Activated T-helper 1 cell treated with anti-CD3 and anti-CD28 coated beads, Interleukin-12 subunit alpha, Interleukin-12 subunit beta, Interleukin-2, Interleukin-4 antibody, amounts not matched to agents 30 ng/mL and 10 ng/mL and 1 ng/mL, durations not matched to agents 14 hours and 24 hours and 36 hours (primary cell): ENCODE measurements around the gene TTC9B. TPM values are rescaled to one million over a fixed set of nuclear protein-coding genes. Genes with fewer than 3 reads are reported as not detected.
"Not testable (repeated sequence)": the region's sequence is repeated elsewhere in the genome, so short reads cannot be mapped to it uniquely, and the experiment has no call there.

Source experiments
- DNase-seq: peaks from one replicate; pipeline ENCODE4 v3.0.0; 2021; ENCODE audit warnings: low spot score
- H3K27ac Mint-ChIP-seq: one replicate; pipeline ENCODE4 v1.8.0; 2021; ENCODE audit warnings: mild to moderate bottlenecking, mixed read lengths
- H3K27me3 Mint-ChIP-seq: one replicate; pipeline ENCODE4 v1.8.0; 2022; ENCODE audit warnings: mild to moderate bottlenecking, moderate library complexity, mixed read lengths; ENCODE audit not compliant: insufficient read depth
- H3K36me3 Mint-ChIP-seq: one replicate; pipeline ENCODE4 v1.8.0; 2021; ENCODE audit warnings: low read depth, mixed read lengths
- H3K4me1 Mint-ChIP-seq: one replicate; pipeline ENCODE4 v1.8.0; 2021; ENCODE audit warnings: low read depth, mixed read lengths
- H3K4me3 Mint-ChIP-seq: one replicate; pipeline ENCODE4 v1.8.0; 2021; ENCODE audit warnings: mild to moderate bottlenecking, moderate library complexity, mixed read lengths
- H3K9me3 Mint-ChIP-seq: one replicate; pipeline ENCODE4 v1.8.0; 2021; ENCODE audit warnings: mixed read lengths
- intact Hi-C: fragments of 100-400 bp; cut with micrococcal nuclease; formaldehyde crosslinking; loops from one replicate; pipeline ENCODE4 v1.15.1; 2024
- total RNA-seq: library from RNA; stranded (reverse); gene quantifications from 2 replicates; pipeline ENCODE4 v1.2.3, GENCODE V29; 2022

TTC9B gene
- total RNA-seq, 1 donor from 2014 or later: not detected

DNA sequence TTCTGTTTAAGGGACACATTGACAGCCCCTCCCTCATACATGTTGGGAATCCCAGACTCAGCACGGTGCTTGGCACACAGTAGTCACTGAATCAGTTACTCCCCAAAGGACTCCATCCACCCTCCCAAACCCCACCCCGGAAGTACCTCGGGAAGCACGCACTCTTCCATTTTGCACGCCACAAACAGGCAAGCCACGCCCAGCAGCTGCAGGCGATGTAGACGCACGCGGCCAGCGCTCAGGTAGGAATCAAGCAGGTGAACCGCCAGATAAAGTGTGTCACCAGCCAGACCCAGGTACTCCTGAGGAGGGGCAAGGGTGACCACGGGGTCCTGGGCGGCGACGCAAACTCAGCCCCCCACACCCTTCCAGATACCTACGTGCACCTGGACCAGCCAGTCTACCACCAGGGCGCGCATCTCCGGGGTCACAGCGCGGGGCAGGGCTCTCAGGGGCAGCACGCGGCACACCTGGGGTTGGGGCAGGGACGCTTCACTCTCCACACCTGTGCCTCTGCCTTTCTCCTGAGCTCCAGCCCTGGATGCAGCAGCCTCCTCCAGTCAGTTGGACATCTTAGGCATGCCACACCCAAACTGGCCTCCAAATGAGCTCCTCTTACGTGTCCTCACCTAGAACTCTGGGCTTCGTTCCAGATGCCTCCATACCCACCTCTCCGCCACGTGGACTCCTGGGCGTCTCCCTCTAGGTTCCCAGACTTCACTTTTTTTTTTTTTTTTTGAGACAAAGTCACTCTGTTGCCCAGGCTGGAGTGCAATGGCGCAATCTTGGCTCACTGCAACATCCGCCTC lies 6.4 kb upstream of the TTC9B start:
- no peak overlapping the region for H3K4me3 Mint-ChIP-seq
- peaks cover 13% of the 10 kb centered on the region for H3K4me1 Mint-ChIP-seq
- H3K9me3 Mint-ChIP-seq: peaks cover 4% of the 10 kb centered on the region
- H3K27me3 Mint-ChIP-seq: peaks cover 62% of the 10 kb centered on the region
- DNase-seq: no peak
- H3K36me3 Mint-ChIP-seq: peaks cover 4% of the 10 kb centered on the region
- intact Hi-C loops: loop anchor here (5.0 kb wide), 1 partner anchor 132 kb away; the partner anchor contains the start of gene ZNF780A
- H3K27ac Mint-ChIP-seq: no peak overlapping the region

DNA sequence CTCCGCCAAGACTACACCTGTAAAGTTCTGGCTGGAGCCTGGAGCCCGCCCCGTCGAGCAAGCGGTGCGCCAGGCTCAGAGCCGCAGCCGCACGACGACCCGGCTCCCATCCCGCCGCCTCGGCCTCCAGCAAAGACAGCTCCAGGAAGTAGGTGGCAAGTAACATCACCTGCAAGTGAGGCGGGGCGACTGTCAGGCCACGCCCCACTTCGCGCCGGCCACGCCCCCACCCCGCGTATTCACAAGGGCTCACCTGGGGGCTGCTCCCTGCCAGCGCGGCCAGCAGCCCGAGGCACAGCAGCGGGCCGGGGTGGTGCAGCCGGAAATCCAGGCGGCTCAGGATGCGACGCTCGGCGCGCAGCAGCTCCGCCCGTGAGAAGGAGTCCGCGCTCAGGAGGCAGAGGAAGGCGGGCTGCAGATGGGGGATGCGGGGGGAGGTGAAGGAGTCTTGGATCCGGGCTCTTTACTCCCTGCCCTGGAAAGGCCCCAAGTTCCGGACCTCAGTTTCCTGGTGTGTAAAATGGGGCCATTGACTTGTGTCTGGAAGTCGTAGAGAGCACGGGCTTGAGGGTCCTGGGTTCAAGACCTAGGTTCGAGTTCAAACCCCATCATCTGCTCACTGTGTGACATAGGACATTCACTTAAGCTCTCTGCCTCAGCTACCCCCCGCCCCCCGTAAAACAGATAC lies 5.1 kb upstream of the TTC9B start:
- Mint-ChIP-seq H3K27me3 (peaks cover 67% of the 10 kb centered on the region), H3K4me3 (no peak overlapping the region), H3K4me1 (peaks cover 13% of the 10 kb centered on the region), H3K9me3 (peaks cover 4% of the 10 kb centered on the region), H3K27ac (no peak overlapping the region), H3K36me3 (peaks cover 4% of the 10 kb centered on the region)
- DNase-seq: no peak
- intact Hi-C loops: loop anchor here (5.0 kb wide), 1 partner anchor 131 kb away; the partner anchor contains the start of gene ZNF780A

DNA sequence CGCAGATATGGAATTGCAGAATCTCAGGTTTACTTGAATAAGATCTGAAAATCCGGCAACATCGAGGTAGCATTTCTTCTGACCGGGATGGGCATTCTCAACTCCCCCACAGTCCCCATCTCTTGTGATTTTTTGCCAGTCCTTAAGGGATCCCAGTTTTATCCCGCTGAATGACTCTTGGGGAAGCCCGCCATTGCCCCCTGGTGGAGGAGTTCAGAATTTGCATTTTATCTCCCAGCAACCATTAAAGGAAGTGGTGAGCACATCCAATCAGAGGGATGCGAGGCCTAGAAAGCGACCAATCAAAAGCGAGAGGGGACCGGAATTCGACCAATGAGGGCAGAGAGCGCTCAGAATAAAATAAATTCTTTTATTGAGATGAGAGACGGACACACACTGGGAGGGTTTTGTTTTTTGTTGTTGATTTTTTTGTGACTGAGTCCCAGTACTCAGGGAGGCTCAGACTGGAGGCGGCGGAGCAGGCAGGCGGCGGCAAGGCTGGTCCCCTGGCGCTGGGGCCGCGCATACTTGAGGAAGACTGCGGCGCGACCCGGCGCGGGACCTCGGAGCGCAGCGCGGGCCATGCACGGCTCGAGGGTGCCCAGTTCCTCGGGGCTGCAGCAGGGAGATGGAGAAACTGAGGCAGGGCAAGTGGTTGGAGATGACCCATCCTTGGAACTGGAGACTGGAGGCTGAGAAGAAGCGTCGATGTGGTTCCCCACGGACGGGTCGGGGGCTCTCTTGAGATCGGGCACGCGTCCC lies 3.9 kb upstream of the TTC9B start:
- H3K9me3 Mint-ChIP-seq: peaks cover 4% of the 10 kb centered on the region
- H3K4me3 Mint-ChIP-seq: no peak overlapping the region
- H3K27me3 Mint-ChIP-seq: peaks cover 58% of the 10 kb centered on the region
- H3K27ac Mint-ChIP-seq: peak overlapping the region; percentile 76
- peaks cover 13% of the 10 kb centered on the region for H3K4me1 Mint-ChIP-seq
- intact Hi-C loops: loop anchor here (1.0 to 5.0 kb wide), 5 partner anchors 31 to 429 kb away; partner anchors contain the start of genes MAP3K10 and ZNF780A
- peaks cover 3% of the 10 kb centered on the region for H3K36me3 Mint-ChIP-seq
- DNase-seq: peak; percentile 69

DNA sequence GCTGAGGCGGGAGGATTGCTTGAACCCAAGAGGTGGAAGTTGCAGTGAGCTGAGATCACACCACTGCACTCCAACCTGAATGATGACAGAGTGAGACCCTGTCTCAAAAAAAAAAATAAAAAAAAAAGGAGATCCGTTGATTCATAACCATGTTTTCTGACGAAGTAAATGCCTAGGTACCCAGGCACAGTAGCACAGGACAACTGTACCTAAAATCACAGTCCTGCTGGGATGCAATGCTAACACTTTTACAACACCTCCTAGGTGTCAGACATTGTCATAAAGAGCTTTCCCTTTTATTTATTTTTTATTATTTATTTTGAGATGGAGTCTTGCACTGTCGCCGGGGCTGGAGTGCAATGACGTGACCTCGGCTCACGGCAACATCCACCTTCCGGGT lies 2.5 kb upstream of the TTC9B start:
- H3K9me3 Mint-ChIP-seq: peaks cover 4% of the 10 kb centered on the region
- no peak overlapping the region for H3K4me3 Mint-ChIP-seq
- H3K4me1 Mint-ChIP-seq: peaks cover 18% of the 10 kb centered on the region
- peaks cover 56% of the 10 kb centered on the region for H3K27me3 Mint-ChIP-seq
- DNase-seq: no peak
- H3K27ac Mint-ChIP-seq: no peak overlapping the region
- intact Hi-C loops: loop anchor here (5.0 kb wide), 1 partner anchor 128 kb away; the partner anchor contains the start of gene ZNF780A
- peaks cover 3% of the 10 kb centered on the region for H3K36me3 Mint-ChIP-seq

DNA sequence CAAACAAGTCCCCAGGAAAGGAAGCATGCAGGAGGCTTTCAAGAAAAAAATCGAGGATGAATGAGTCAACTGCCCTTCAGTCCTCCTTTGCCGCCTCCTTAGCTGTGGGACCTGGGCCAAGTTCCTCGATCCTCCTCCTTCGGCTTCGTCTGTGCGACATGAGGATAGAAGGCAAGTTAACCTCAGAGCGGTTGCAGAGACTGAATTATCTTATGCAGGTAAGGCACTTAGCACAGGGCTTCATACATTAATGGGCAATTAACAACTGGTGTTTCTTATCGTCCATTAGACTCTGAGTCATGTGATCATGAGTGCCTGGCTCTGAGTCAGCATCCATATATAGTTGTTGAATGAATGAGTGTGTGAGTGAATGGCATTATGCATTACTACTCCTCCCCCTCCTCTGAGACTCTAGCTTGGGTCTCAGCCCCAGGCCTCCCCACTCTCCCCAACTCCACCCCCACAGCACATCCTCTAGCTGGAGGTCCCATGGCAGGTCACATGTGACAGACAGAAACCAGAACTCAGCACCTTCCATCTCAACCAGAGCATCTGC lies 1.6 kb upstream of the TTC9B start:
- Mint-ChIP-seq H3K36me3 (peaks cover 3% of the 10 kb centered on the region), H3K27me3 (peaks cover 47% of the 10 kb centered on the region)
- intact Hi-C loops: loop anchor here (5.0 kb wide), 1 partner anchor 127 kb away; the partner anchor contains the start of gene ZNF780A

DNA sequence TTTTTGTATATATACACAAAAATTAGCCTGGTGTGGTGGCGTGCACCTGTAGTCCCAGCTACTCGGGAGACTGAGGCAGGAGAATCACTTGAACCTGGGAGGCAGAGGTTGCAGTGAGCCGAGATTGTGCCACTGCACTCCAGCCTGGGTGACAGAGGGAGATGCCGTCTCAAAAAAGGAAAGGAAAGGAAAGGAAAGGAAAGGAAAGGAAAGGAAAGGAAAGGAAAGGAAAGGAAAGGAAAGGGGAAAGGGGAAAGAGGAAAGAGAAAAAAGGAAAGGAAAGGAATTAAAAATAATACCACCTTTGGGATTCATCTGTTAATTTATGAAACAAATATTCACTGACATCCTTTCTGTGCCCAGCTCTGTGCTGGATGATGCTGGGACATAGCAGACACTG lies 845 bp upstream of the TTC9B start:
- not testable (repeated sequence) for H3K27ac Mint-ChIP-seq, H3K36me3 Mint-ChIP-seq

More for the DNA sequence above, 1.6 kb upstream of the TTC9B start:
- H3K9me3 Mint-ChIP-seq: peaks cover 4% of the 10 kb centered on the region
- H3K4me1 Mint-ChIP-seq: peaks cover 16% of the 10 kb centered on the region
- no peak overlapping the region for H3K27ac Mint-ChIP-seq
- H3K4me3 Mint-ChIP-seq: no peak overlapping the region
- no peak for DNase-seq

DNA sequence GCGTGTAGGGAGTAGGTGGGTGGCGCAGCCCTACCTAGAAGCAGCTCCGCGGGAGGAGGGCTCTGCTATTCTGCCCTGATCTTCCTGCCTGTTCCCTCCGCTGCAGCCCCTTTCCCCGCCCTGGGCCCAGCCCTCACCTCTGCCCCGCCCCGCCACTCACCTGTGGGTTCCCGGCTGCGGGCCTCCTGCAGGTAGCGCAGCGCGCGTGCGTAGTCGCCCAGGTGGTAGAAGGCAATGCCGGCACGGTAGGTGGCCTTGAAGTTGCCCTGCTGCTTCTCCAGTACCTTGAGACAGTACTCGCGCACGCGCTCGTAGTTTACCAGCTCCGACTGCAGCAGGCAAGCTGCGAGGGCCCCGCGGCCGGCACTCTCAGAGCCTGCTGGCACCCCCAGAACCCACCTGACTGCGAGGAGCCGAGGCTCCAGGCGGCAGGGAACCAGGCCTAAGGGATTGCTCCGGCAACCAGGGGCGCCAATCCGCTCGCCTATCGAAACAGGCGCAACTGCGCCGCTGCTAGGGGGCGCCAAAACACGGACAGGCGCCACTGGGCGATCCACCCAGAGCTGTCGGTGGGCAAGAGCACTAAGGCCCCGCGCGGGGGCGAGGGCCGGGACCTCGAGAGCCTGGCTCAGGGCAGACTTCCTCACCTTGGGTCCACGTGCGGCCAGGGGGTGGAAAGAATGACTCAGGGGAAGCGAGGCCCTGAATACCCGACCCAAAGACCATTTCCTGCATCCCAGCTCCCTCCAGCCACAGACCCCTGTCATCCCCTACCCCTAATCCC lies 965 bp downstream of the TTC9B start:
- H3K4me3 Mint-ChIP-seq: no peak overlapping the region
- no peak for DNase-seq
- peaks cover 15% of the 10 kb centered on the region for H3K4me1 Mint-ChIP-seq

More for the DNA sequence above, 845 bp upstream of the TTC9B start:
- H3K4me3 Mint-ChIP-seq, H3K9me3 Mint-ChIP-seq, intact Hi-C loops, DNase-seq: not testable (repeated sequence)
- Mint-ChIP-seq H3K4me1 (peaks cover 16% of the 10 kb centered on the region), H3K27me3 (peaks cover 42% of the 10 kb centered on the region)

DNA sequence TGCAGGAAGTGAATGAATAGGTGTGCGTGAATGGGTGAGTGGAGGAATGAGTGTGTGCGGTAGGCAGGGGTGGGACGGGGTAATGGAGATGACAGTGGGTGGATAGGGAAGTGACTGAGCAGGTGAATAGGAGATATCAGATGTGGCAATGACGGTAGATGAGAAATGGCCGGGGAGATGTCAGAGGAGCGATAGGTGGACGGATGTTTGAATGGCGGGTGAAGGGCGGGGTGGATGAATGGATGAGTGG lies 1.5 kb downstream of the TTC9B start:
- peaks cover 10% of the 10 kb centered on the region for H3K4me1 Mint-ChIP-seq
- no peaks in the 10 kb centered on the region for H3K9me3 Mint-ChIP-seq
- peak overlapping the region; percentile 51 for H3K27ac Mint-ChIP-seq
- H3K36me3 Mint-ChIP-seq: no peaks in the 10 kb centered on the region
- no peak overlapping the region for H3K4me3 Mint-ChIP-seq
- intact Hi-C loops: no loop called here
- H3K27me3 Mint-ChIP-seq: peaks cover 33% of the 10 kb centered on the region
- no peak for DNase-seq

More for the DNA sequence above, 965 bp downstream of the TTC9B start:
- H3K9me3 Mint-ChIP-seq: peaks cover 4% of the 10 kb centered on the region
- H3K27me3 Mint-ChIP-seq: peaks cover 37% of the 10 kb centered on the region
- H3K36me3 Mint-ChIP-seq: peaks cover 3% of the 10 kb centered on the region
- intact Hi-C loops: no loop called here
- H3K27ac Mint-ChIP-seq: no peak overlapping the region

DNA sequence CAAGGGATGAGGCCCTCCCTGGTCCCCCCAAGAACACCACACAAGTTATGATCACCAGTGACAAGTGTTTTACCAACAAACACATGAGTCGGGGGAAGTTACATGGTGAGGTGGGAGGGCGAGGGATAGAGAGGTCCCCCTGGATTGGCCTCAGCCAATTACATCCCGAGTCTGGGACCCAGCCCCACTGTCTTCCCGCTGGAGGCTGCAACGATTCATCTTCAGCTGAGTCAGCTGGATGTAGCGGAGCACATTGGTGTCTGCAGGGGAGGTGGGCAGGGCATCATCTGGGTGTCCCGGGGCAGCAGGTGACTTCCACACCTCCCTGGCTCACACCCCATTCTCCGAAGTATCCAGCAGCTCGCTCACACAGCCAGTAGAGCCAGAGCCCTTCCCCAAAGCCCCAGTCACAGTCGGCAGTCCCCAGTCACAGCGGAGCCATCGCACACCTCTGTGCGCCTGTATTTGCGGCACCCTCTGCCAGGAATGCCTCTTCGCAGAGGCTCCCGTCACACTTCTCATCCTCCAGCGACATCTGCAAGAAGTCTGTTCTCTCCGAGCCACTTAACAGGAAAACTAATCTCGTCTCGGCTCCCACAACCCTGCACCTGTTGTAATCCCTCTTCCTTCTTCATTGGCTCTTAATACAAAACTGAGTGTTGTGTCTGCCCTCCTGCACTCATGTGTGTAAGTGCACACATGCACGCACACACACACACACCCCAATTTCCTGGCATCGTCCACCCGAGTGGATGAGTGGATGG lies 2.0 kb downstream of the TTC9B start:
- no peaks in the 10 kb centered on the region for H3K36me3 Mint-ChIP-seq
- peak overlapping the region; percentile 30 for H3K4me3 Mint-ChIP-seq
- intact Hi-C loops: no loop called here
- no peaks in the 10 kb centered on the region for H3K9me3 Mint-ChIP-seq
- peaks cover 30% of the 10 kb centered on the region for H3K27me3 Mint-ChIP-seq
- peak overlapping the region; percentile 51 for H3K27ac Mint-ChIP-seq
- peaks cover 9% of the 10 kb centered on the region for H3K4me1 Mint-ChIP-seq
- DNase-seq: no peak

DNA sequence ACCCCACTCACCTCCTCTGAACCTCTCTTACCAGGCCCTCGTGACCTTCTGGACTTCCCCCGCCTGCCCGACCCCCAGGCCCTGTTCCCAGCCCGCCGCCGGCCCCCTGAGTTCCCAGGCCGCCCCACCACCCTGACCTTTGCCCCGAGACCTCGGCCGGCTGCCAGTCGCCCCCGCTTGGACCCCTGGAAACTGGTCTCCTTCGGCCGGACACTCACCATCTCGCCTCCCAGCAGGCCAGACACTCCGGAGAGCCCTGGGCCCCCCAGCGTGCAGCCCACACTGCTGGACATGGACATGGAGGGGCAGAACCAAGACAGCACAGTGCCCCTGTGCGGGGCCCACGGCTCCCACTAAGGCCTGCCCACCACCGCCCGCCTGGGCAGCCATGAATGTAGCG lies 3.2 kb downstream of the TTC9B start:
- H3K36me3 Mint-ChIP-seq: no peaks in the 10 kb centered on the region
- DNase-seq: no peak
- H3K4me1 Mint-ChIP-seq: peaks cover 9% of the 10 kb centered on the region
- no peak overlapping the region for H3K4me3 Mint-ChIP-seq
- intact Hi-C loops: no loop called here
- no peak overlapping the region for H3K27ac Mint-ChIP-seq
- H3K9me3 Mint-ChIP-seq: no peaks in the 10 kb centered on the region
- H3K27me3 Mint-ChIP-seq: peaks cover 23% of the 10 kb centered on the region

DNA sequence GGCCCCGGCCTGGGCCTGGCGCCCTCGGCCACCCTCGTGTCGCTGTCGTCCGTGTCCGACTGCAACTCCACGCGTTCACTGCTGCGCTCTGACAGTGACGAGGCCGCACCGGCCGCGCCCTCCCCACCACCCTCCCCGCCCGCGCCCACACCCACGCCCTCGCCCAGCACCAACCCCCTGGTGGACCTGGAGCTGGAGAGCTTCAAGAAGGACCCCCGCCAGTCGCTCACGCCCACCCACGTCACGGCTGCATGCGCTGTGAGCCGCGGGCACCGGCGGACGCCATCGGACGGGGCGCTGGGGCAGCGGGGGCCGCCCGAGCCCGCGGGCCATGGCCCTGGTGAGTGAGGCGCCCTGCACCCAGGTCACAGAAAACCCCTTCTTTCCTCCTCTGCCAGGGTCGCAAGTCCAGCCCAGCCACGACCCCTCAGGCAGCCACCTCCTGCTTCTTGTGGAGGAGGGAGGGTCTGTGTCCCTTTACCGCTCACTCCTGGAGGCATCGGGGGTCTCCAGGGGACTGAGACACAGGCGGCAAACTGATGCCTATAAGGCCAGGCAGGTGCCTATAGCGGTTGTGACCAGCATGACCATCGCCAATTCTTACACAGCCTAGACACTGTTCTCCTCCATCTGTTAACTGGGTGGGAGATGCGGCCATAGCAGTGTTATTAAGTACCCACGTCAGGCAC lies 4.2 kb downstream of the TTC9B start:
- no peak for DNase-seq
- Mint-ChIP-seq H3K36me3 (peaks cover 2% of the 10 kb centered on the region), H3K9me3 (no peaks in the 10 kb centered on the region), H3K27ac (no peak overlapping the region), H3K27me3 (peaks cover 14% of the 10 kb centered on the region), H3K4me1 (peaks cover 9% of the 10 kb centered on the region), H3K4me3 (no peak overlapping the region)
- intact Hi-C loops: no loop called here
